RKO (cell line): Measurements from ENCODE around the gene HOXA1.

ENCODE experiments used
- DNase-seq: peaks from one replicate; pipeline ENCODE4 v3.0.0-alpha.2; 2016; ENCODE audit warnings: low spot score

HOXA1 gene

DNA sequence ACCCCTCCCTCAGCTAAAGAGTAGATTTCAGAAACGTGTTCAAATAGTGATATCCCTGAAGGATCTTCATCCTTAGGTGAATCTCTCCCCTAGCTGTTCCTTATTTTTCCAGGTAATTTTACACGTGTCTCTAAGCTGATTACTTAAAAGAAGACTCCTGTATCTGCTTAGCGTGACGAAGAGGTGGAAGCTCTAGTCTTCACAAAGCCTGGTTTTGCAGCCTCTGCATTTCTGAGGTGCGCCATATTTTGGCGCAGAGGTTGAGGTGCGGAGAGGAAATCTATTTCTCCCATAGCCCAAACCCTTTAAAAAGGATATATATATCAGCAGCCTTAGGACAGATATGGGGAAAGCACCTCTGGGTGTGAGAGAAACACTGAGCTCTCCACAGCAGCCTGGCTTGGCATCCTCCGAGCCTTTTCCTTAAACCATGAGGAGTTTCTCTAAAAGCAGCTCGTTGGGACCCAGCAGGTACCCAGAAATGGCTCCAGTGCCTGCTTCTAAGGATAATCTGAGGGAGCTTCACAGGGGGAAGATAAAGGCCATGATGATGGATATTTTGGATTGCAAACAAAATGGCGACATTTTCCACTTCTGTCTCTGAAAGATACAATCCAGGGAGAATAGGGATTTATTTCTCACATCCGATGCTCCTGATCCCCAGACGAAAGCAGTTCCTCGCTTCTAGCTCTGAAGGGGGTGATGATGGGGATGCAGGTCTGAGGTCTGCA is 9.7 kb upstream of the HOXA1 start:
- DNase-seq: no peak

DNA sequence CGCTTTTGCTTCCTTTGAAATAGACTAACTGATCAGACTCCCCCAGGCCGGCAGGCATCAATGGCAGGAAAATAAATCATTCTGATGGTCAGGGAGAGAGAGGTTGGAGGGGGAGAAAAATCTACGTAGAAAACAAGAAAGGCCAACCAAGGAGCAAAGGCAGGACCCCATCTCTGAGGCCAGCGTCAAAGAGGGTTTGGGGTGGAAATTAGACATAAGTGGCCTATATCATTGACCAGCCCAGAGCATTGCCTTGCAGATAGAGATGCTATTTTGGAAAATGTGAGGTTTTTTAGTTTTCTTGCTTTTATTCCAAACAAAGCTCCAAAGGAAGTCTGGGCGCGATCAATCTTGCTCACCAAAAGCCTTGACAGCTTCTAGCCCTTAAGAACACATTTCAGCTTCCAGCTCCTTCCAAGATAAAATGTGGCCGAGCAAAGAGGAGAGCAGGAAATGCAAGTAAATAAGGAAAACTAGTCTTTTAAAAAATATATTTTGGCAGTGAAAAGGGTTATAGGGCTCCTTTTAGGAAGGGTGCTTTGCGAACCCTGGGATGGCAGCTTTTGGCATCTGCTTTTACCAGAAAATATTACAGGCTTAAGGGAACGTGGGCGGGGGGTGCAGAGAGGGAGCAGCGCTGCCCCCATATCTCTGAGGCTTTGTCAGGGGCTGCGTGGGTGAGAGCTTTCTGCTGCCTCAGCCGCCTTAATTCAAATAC is 8.7 kb upstream of the HOXA1 start:
- DNase-seq: no peak

DNA sequence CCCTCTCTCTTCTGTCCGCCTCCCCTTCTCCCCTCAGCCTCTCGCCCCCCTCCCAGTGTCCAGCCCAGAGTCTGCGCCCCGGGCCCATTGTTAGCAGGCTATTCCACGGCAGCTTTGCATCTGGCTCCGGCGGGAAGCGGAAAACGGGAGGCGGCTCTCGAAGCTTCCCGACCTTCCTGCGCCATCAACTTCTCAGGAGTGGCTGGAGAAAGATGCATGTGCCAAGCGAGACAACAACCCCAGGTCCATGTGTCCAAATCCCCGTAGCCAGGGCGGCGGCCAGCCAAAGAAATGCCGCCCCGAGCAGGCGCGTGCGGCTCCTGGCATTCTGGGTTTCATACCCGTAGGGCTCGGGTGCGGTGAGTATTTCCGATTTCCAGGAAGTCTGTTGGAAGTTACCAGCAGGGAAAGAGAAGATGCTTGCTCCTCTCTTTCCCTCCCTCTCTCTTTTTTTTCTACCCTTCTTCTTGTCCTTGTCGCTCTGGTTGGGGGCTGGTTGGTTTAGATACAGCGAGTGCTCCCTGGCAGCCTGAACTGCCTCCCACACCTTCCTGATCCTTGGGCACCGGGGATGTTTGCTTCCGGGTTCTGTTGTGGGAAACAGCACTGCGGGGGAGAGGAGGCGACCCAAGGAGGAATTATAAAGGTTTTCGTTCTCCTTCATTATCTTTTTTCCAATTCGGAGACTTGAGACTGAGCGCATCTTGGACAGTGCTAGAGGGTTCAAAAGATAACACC is 7.9 kb upstream of the HOXA1 start:
- no peak for DNase-seq

DNA sequence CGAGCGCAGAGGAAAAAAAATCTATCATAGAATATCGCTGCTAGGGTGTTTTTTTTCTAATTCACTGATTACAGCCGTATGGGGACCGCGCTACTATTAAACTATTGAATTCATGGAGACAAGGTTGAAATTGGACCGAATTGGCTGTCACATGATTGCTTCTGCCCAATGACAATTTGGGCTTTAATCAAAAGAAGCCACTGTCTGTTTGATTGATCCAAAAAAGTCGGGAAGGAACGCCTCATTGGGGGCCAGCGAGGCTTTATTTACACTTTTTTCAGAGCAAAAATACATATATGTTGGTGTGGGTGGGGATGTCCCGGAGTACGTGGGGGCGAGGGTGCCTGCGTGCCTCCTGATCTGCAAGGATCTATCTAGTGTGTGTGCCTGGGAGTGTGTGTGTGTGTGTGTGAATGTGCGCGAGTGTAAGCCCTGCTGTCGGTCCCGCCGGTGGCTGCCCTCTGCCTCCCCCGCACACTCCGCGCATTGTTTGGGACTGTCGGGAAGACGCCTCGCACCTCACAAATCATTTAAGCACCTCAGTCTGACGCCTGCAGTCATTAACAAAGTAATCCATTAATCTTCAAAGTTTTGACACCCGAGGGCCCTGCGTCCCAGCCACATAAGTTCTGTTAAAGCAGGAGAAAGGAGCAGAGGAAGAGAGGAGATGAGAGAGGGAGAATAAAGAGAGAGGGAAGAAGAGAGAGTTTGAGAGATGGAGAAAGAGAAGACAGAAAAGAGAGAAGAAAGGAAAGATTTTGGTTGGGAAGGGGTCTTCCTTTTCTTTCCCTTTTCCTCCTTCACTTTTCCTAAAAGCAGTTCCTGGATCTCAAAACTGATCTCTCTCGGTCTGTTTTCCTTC is 7.0 kb upstream of the HOXA1 start, which contains the start of gene HOXA2:
Gene HOXA2, minus strand, starts transcription at position 103 of the 862 bp plus-strand sequence. CDS start 183 bp downstream, outside the sequence.
- DNase-seq: no peak

DNA sequence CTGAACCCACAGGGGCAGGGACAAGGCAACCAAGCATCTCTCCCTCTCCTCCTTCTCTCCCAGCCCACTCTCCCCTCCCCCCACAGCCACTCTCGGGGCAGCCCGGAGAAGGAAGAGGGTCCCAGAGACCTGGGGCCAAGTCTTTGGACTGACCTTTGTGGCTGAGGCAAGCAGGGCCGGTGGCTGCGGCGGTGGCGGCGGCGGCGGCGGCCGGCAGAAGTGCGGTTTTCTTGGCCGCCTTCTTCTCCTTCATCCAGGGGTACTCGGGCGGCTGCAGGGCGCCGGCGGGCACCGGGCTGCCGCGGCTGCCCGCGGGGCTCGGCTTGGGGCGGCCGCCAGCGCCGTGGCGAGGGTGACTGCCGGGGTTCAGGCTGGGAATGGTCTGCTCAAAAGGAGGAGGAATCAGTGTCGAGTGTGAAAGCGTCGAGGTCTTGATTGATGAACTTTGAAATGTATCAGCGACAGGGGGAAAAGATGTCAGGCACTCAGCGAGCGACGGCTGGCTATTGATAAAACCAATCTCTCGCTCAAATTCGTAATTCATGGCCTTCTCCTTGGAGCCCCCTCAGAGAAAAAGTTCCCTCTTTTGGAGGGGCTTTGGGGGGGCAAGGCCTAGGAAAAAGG is 6.3 kb upstream of the HOXA1 start:
- DNase-seq: no peak

DNA sequence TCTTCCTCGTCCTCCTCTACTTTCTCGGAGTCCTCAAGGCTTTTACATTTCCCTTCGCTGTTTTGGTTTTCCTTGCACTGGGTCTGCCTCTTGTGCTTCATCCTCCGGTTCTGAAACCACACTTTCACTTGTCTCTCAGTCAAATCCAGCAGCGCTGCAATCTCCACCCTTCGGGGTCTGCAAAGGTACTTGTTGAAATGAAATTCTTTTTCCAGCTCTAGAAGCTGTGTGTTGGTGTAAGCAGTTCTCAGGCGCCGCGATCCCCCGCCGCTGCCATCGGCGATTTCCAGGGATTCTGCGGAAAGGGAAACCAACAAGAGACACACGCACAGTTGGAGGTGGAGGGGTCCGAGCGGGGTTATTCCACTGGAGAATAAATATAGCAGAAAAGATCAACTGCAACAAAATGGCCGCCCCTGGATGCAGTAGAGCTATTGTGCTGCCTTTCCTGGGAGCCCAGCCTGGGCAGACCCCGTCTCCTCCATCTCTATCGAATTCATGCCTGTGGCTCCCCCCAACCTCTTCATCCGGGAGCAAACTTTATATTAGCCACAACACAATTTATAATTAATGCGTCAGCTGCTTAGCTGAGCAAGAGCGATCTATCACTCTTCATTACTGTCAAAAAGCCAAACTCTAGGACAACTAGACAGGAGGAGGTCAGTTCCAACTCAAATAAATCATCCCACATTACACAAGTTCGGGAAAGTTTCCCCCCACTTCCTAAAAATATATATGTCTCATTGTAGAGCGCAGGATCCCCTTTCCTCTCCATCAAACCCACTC is 5.6 kb upstream of the HOXA1 start:
- DNase-seq: no peak

DNA sequence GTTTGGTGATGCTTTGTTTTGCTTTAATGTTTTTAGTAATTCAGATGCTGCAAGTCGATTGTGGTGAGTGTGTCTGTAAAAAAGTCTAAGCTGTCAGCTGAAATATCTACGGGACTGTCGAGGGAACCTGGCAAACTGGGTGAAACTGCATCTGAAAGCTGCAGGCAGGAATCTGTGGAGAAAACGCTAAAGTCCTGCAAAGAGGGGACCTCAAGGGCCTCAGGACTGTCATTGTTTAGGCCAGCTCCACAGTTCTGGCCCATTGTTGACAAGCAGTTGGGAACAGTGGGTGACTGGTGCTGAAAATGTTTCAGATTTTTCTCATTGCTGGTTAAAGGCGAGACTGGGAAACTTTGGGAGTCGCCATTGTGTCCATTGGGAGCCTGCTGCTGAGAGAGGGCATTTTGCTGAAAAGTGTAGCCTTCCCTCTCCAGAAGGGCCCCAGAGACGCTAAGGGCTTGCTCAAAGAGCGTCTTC is 4.9 kb upstream of the HOXA1 start:
- no peak for DNase-seq

DNA sequence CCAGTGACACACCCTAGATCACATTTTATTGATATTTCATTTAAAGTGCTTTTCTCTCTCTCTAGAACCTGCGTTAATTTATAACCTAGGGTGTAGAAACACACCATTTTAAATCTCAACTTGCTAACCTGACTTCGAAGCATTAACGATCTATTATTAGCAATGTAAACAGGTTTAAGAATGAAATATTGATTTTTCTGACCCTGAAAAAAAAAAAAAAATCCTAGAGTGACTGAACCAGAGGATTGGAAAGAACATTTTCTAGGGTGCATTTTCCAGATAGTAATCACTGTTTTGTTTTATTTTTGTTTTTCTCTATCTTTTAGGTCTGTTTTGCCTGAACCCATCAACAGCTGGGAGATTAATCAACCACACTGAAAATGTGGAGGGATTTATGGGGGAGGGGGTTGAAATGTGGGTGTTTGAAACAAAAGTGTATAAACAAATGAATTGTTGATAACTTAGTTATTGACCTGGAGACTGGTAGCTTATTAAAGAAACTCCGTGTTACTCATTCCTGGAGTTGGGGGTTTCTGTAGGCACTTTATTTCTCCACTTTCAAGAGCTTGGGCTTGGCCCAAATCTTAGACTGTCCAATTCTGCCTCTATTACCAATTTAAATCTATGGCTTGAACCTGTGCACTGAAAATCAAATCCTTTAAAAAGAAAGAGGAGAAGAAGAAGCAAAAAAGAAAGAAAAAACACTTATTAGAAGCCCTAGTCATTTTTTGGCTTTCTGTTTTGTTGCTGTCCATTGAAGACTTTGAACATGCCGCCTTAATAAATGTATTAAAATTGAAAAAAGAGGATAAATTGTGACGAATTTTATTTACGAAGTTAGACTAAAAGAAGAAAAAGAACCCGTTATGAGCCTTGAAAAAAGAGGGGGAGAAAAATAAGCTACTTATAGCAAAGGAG is 3.9 kb upstream of the HOXA1 start:
- no peak for DNase-seq

DNA sequence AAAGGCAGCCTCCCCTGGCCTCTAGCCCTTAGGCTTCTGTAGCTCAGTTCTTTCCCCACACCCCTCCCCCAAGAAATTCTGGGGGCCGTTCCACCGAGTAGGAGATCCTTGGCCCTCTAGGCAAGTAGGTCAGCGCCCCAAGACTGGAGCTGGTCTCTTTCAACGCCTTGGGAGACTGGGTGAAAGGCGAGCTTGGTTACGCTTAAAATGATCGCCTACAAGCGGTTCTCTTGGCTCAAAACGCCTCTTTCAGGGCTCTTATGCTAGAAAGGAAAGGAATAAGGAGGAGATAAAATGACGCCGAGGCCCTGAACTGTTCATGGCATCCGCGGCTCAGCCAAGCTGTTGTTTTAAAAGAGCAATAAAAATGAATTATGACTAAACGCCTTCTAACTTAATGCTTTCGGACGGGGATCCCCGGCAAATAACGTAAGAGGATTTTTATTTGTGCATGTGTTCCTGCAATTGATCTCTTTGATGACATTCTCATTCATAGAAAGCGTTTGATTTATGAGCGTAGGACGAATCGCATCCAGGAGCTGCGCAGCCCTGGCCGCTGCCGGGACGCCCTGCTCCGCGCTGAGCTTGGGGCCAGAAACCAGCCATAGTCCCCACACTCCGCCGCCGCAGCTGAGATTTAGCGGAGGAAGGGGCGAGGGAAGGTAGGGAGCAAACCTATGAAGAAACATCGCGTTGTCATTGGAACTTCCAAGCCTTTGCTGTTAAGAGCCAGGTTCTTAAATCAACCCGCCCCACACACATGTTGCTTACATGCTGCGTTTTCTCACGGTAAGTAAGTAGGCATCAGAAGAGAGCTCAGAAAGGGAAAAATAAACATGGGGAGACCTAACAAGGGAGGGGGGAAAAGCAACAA is 3.0 kb upstream of the HOXA1 start:
- DNase-seq: no peak

DNA sequence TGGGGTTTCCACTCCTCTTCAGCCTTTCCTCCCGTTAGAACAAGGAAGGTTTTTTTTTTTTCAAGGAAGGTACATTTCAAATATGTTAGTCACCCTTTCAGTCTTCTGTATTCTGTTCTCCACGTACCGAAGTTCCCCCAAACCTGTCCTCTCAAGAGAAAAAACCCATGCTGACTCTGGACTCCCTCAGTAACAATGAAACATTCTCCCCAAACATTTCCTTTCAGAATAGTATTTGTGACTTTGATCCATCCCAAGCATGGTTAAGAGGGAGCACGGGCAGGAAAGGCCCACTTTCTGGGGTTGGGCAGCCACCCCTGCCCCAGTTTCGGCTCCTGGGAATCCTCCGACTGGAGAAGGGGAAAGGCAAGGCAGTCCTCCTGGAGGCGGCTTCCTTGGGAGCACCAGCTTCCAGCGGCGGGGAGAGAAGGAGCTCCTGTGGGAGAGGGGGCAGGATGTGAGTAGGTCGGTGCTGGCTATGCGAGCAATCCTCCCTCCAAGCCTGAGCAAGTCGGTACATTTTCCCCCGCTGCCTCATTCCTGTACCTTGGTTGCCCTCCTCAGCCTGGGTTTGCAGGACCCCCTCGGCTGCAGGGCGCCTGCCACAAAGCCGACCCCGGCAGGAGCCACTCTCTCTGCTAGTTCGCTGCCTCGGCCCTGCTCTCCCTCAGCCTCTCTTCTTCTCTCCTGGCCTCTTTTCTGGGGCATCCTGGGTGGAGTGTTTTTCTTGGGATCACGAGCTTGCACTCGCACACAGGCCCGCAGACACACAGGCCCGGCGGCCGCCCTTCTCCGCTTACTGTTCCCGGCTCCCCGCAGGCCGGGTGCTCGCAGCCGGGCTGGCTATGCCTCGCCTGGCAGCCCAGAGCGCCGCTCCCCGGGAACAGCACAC is 2.1 kb upstream of the HOXA1 start:
- peak; percentile 41 for DNase-seq

DNA sequence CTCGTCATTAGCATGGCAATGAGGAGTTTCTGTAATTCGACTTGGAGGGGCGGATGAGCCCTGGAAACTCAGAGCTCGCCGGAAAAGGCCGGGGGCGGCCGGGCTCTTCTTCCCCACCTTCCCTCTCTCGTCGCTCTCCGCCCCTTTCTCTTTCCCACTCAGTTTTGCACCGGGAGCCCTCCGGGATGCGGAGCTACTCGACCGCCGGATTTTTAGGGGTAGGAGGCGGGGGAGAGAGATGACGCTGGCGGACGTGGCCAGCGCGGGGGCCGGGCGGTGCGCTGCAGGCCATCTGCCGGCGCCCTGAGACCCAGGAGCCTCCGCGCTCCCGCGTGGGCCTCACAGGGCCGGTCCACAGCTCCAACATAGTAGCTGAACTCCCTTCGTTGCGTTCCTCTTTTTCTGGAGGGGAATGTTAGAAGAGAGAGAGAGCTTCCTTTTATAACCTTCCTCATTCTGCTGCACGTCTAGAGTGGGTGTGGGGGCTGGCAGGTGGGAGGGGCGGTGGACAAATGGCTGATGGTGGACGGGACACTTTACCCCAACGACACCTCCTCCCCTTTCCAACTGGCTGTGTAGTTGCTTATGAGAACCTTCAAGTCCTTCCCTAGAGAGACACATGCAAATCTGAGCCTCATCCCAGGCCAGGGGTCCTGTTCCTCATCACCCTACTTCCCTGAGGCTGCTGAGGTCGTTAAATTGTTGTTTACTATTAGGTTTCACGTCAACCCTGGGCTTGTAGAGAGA is 1.1 kb upstream of the HOXA1 start:
- peak; percentile 49 for DNase-seq

DNA sequence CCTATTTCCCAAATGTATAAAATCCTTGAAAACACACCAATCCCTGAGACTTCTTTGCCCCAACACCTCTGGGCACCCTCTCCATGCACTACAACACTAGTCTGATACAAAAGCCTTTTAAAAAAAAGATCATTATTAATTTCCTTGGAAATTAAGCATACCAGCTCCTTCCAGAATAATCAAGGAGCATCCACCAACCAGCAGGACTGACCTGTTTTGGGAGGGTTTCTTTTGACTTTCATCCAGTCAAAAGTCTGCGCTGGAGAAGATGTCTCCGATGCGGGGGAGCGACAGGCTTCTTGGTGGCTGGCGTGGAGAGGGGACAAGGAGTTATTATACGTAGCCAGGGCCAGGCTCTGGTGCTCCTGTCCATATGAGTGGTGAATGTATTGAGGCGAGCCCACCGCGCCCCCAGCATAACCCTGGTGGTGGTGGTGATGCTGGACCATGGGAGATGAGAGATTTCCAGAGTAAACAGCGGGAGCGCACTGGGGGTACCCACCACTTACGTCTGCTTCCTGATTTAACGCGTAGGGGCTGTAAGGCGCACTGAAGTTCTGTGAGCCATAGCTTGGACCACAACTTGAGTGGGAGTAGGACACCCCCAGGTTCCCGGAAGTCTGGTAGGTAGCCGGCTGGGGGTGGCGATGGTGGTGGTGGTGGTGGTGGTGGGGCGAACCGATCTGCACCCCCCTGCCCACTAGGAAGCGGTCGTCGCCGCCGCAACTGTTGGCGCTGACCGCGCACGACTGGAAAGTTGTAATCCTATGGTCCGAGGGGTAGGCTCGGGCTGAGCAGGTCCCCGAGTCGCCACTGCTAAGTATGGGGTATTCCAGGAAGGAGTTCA is 527 bp downstream of the HOXA1 start:
- no peak for DNase-seq

DNA sequence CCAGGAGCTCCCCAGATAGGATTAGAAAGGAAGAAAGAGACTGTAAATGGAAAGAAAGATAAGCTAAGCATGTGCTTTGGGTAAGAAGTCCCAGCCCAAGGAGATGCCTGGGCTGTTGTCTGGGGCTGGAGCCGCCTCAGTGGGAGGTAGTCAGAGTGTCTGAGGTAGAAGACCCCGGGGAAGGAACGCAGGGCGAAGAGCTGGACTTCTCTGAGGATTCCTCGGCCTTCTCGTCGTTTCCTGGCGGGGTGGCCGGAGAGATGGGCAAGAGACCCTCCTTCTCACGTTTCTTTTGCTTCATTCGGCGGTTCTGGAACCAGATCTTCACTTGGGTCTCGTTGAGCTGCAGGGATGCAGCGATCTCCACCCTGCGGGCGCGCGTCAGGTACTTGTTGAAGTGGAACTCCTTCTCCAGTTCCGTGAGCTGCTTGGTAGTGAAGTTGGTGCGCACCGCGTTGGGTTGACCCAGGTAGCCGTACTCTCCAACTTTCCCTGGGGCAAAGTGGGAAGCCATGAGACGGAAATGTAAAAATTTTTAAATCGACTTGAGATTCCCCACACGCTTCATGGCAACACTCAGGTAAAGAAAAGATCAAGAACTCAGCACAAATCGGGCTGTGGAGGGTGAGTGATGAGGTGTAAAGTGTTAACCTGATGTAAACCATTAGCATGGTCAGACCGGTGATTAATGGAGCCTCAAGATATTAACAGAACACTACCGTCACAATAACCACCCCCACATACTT is 1.3 kb downstream of the HOXA1 start:
- DNase-seq: no peak

DNA sequence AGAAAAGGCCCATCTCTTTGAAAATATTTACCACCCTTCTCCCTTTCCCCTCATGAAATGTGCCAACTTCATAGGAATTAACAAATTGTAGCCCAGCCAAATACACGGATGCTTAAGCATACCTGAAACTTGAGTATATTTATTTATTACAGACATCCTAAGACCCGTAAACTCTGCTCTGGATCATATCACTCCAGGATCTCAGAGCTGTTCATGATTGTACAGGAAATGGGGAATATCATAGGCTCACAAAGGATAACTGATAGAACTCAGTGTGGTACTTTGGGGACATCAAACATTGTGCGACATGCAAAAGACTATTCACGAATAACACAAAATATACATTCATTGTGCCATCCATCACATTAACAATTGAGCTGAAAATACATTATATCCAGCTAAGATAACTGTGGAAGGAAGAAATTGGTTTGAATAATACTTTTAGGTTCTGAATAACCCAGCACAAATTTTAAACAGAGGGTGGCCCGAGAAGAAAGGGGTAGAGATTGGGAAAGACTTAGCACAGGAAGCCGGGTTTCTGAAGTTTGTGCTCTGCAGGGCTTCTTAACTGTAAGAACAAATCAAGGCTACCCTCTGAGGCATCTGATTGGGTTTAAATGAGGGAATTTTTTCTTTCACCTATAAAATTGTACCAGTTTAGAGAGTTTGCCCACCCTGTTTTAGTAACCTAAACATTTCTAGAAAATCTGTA is 2.5 kb downstream of the HOXA1 start:
- no peak for DNase-seq

DNA sequence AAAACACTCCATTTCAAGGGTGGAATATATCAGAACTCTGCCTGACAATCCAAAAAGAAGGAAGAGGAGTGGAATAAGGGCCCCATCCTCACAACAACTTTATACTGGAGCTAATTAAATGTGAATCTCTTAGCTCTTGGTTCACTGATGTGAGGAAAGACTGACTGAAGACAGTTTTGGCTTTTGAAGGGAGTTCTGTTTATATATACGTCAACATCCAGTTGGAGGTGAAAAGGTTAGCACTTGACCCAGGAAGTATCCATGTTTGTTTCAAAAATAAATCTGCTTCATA is 3.0 kb downstream of the HOXA1 start:
- DNase-seq: no peak
